Stimulated activated CD4-positive, alpha-beta T cell treated with anti-CD3 and anti-CD28 coated beads, Interleukin-4, amount 100 ng/mL, for 1 hour (primary cell): Measurements from ENCODE around the gene GLIS1.

Experiments used
- DNase-seq: peaks from one replicate; pipeline ENCODE4 v3.0.0-alpha.2; 2020

The GLIS1 gene

DNA sequence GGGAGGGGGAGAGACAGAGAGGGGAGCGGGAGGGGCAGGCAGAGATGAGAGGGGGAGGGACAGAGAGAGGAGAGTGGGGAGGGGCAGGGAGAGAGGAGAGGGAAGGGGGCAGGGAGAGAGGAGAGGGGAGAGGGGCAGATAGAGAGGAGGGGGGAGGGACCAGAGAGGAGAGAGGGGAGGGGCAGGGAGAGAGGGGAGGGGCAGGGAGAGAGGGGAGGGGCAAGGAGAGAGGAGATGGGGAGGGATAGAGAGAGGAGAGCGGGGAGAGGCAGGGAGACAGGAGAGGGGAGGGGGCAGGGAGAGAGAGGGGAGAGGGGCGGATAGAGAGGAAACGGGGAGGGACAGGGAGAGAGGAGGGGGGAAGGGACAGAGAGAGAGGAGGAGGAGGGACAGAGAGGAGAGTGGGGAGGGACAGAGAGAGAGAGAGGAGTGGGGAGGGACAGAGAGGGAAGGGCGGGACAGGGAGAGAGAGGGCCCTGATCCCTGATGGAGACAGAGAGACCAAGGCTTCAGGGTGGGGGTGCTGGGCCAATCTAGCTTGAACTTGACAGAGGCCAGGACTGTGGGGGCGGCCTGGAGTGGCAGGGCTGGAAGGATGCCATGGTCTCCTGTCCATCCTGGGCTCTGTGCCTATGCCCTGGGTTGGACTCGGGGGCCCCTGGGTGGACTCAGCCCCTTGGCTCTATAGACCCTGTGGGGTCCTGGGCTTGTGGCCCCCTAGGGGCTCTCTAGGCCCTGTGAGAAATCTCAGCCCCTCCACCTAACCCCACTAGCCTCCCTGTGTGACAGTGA, 236.1 kb downstream of the GLIS1 start:
- no peak for DNase-seq

DNA sequence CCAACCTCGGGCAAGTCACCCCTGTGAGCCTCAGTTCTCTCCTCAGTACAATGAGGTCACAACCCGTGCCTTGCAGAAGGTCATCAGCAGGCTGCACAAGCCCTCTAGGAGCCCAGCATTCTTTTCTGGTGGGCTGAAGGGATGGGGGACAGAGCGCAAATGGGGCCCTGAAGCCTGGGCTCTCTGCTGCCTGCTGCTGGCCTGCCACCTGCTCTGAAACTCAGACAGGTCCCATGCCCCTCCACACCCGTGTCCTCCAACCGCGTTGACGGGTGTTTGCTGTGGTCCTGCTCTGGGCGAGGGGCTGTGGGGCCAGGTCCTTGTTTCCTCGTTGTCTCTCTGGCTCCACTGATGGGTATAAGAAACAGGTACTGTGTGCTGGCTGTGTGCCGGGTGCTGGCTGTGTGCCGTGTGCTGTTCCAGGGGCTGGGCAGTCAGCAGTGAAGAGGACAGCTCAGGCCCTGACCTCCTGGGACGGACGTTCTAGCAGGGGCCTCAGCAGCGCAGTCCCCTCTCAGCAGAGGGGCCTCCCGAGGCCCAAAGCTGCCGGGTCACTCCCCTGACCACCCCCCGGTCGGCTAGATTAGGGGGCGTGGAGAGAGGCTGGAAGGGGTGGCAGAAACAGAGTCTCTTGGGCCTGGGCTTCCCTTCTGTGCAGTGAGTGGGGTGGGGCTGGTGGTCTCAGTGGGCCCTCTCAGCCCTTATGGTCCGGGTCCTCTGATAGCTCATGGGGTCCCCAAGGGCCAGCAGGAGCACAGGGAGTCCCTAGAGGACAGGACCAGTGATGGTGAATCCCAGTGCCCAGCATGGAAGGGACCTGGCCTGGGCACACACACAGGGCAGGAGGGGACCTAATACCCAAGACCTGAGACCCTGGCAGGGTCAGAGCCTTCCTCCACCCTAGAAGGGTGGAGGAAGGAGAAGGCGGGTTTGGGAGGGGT, 237.6 kb downstream of the GLIS1 start:
- no peak for DNase-seq

DNA sequence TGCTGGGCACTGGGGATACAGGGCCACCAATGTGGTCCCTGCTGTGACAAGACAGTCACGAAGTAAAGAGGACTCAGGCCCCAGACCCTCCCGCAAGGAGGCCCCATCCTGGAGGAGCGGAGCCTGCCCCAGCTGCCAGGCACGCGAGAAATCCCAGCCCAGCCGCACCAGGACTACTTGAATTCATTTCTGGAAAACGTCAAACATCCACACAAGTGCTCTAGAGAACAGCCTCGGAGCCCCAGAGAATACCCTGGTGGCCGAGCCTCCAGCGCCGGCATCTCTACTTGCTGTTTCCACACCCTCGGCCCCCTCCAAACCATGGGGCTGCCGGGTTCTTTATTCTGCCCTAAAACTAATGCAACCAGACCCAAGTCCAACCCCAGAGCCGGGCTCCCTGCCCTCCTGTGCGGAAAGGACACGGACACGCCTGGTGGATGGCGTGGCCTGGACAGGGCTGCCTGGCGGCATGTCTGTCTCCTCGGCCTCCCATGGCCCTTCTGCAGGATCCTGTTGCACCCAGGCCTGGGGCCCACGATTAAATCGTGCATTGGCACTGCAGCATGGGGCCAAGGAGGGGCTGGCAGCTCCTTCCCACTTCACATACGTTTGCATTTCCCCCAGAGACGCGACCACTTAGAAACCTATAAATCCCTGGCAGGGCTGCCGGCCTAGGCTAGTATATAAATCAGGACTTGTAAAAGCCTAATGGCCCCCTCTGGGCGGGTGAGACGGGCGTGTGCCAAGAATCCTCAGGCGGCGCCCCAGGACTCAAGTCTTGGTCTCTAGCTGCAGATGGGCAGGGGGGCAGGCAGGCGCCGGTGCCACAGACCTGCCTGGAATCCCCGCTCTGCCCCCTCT, 238.5 kb downstream of the GLIS1 start:
- DNase-seq: no peak

DNA sequence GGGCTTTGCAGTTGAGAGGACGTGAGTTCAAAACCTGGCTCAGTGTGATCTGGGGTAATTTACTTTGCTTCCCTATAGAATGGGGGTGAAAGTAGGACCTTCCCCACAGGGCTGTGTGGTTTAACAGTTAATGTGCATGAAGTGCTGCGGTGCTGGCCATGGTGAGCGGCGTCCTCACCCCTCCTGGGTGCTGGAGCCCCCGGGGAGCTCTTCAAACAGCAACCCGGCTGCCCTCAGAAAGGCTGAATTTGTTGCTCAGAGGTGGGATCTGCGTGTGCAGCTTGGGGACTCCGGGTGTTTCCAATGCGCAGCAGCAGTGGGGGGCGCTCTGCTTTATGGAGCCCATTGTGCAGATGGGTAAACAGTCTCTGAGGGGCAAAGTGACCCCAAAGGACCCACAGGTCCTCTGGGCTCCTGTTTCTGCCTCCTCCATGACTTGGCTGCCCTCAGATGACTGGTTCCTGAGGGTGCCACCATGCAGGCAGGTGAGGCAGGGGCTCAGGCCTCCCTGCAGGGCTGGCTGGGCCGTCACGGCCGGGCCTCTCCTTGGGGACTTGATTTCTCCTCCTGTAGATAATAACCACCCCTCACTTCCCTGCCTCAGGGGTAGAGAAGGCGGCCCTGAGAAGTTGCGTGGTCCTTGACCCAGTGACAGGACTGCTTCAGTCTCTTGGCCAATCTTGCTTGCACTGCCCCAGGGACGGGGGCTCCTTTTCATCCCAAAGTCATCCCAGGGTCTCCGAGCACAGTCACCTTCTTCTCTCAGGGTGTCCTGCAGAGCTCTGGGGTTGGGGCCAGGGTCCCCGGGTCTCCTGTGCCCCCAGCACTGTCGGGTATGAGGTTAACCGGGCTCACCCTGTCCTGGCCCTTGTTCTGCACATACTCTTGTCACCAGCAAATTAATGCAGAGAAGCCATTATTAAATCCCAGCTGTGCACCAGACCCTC, 239.4 kb downstream of the GLIS1 start:
- no peak for DNase-seq

DNA sequence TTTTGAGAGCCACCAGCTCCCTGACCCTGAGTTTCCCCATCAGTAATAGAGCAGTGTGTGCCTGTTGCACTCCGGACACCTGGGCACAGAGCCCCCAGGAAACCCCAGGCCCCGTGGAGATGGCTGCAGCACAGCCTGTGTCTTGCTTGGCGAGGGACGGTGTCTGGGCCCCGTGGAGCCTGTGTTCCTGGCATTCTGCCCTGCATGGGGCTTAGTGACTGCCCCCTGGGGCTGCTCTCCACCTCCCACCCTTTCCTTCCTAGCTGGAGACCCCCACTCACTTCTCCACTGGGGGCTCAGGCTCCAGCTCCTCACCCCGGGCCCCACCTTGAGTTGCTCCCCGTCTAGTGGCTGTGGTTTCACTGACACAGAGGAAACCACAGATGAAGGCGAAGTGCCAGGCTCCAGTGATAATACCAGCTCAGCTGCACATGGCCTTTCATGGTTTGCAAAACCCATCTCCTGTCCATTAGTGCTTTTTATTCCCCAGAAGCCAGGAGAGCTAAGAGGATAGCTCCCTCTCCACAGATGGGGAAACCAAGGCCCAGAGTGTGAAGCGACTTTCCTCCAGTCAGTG, 240.3 kb downstream of the GLIS1 start:
- no peak for DNase-seq

DNA sequence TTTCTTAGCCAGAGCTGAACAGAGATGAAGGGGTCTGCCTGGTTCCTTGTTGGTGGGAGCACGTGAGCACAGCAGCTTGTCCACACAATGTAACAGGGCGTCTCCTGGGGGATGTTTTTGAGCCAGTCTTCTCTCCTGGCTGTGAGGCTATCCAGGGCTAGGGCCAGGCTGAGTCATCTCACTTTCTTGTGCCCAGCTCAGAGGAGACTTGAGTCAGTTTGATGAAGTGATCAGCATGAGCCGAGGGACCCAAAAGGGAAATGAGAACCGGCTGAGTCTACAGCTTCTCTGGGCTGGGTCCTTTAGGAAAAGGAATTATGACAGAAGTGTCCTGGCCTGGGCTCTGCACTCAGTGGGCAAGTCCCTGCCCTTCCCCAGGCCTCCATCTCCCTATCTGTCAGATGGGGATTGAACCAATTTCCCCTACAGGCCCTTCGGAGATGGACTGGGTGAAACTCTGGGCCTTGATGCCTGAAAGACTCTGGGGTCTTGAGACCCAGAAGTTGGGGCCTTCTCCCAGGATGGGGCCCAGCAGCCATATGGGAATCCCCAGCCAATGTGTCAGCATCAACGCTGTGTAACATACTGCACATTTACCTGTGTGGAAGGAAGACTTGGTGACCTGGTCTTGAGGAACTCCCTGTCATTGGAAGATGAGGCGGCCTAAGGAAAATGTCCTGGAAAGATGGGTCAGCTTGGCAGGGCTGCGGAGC, 243.2 kb downstream of the GLIS1 start:
- DNase-seq: no peak

DNA sequence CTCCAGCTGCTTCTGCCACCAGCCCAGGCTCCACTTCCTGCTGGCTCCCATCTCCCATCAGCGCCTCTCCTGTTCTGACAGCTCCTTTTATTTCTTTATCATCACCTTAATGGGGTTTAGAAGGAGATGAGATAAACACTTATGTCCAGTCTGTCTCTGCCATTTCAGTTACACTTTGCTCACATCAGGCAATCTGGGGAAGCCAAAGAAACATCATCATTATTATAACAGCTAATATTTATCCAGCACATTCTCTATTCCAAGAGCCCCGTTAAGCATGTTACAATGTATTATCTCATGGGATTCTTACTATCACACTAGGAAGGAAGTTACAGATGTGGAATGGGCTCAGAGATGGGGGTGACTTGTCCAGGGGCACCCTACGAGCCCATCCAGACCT, 248.6 kb downstream of the GLIS1 start:
- no peak for DNase-seq

DNA sequence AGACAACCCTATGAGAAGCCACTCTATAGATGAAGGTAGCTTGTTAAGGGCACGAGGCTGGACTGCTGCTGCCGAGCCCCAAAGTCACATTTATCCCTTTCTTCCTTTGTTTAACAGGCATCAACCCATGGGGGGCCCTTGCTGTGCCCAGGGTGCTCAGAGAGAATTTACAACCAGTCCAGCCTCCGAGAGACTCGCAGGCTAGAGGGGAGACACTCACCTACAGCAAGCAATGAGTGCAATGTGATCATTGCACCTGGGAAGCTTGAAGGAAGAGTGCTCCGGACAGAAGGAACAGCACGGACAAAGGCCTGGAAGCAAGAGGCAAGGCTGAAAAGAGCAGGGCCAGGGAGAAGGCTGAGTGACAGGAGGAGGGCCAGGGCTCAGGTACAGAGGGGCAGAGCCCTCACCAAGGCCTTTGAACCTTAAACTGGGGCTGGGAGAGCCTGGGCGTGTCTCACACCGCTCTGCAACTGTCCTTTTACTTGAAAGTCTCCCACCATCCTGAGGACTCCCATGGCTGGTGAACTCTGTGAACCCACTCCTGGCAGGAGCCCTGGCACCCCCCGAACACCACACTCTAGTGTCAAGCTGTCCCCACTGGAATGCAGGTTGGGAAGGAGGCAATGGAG, 252.5 kb downstream of the GLIS1 start:
- DNase-seq: no peak

DNA sequence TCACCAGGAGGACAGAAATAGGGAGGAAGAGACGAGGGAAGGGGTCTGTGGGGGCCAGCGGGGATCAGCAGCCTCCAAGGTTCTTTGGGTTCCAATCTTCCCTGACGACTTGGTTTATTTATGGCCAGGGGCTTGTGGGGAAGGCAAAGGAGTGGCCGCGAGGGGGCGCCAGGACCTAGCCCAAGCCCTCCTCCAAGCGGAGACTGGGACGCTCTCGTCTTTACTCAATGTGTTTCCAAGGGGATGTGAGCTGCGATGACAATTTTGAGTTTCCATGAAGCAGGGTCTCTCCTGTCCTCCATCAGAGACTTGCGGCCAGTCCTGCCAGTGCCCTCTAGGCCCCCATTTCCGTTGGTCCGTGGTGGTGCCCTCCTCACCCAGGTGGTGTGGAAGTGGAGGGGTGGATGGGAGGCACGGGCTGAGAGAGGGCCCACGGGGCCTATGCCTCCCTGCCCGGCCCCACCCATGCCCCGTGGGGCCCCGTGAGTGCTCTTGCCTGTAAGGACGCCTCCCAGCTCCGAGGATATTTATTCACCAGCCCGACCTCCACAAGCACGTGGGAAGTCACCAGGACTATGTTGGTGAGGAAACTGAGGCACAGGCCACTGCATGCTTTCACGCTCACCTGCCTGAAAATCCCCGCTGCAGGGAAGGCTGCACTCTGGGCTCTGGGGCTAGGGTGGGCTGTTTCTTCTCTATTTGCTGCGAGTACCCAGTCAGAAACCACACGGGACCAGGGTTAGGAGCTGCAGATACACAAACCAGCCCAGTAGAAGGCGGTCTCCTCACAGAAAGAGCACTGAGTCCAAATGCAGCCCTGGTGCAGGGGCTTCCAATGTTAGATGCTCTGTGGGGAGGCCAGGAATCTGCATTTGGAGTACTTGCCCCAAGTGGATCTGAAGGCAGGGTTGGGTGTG, 253.2 kb downstream of the GLIS1 start:
- peak; percentile 64 for DNase-seq

DNA sequence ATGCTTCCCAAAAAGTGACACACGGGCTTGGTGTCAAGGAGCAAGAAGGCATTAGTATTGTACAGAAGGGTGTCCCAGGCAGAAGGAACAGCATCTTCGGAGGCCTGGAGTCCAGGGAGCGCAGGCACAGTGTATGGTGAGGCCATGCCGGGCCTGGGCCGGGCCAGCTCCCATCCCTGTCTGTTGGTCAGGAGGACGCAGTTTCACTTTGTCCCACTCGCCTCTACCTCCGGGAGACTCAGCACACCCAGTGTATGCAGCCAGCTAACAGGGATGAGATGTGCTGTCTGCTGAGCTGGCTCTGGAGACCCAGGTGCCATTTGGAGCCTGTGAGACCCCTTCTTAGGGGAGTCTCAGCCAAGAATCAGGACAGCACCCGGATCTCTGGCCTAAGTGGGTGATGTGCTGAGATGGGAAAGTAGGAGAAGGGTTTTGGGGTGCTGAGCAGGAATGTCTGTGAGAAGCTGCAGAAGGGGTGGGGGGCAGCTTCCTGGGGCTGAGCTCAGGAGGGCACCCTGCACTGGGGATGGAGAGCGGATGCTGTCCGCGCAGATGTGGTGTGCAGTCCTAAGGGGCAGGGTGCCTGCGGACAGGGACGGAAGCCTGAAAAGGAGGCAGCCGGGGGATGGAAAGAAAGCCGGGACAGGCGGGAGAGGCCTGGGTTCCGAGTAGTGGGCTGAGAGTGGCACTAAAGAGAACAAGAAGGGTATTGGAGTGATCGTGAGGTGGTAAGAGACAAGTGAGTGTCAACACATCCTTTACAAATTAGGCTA, 254.1 kb downstream of the GLIS1 start:
- DNase-seq: no peak

DNA sequence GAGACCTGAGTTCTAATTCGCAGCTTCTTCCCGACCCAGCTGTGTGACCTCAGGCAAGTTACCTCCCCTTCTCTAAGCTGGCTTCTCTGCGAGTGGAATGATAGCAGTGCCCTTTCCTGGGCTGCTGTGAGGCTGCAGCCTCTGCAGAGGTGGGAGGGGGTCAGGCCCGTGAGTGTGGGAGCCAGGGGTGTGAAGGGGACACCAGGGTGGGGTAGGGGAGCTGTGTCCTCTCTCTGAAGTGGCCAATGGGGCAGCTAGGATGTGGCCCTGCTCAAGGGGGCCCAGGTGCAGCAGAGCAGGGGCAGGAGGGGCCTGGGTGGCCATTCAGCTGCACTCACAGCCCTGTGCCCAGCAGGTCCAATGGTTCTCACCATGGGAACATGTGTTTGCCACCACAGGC, 255.3 kb downstream of the GLIS1 start:
- DNase-seq: no peak

DNA sequence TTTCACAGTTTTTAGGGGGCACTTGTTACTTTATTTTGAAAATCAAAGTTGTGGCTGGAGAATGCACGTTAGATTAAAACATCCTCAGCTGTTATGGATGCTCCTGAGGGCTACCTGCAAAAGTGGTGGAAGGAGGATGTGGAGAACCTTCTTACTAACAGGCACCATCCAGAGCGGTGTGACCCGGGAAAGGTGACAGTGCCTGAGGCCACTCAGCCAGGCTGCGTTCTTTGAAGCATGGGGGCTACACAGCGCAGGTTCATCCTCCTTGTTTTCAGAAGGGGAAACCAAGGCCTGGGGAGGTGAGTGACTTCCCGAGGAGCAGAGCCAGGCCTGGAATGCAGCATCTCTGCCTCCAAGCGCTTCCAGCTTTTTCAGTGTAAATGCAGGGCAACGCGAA, 255.8 kb downstream of the GLIS1 start:
- no peak for DNase-seq

DNA sequence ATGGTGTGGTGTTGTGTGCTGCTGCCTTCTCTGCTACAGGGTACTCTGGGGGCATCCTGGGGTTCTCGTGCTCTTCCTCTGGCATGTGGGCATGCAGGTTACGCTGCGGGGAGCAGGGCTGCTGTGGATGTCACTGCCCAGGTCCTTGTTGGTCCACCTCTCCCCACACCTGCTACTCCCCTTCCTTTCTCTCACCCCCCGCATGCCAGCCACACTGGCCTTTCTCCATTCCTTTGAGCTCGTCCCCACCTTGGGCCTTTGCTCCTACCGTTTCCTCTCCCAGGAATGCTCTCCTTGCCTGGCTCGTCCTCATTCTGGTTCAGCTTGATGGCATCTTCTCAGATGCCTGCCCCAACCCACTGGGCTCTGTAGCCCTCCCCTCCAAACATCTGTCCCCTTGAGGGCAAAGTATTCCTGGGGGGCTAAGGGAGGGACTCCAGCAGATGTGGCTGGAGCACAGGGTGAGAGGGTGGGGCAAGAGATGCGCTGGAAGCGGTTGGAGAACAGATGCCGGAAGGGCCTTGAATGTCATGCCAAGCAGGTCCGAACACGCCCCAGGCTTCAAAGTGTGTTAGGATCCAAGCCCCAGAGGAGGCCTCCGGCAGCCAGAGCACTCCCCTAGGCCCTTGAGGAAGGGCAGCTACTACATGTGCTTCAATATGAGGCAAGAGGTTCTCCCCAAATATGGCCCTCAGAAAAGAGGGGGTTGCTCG, 256.4 kb downstream of the GLIS1 start:
- DNase-seq: no peak

DNA sequence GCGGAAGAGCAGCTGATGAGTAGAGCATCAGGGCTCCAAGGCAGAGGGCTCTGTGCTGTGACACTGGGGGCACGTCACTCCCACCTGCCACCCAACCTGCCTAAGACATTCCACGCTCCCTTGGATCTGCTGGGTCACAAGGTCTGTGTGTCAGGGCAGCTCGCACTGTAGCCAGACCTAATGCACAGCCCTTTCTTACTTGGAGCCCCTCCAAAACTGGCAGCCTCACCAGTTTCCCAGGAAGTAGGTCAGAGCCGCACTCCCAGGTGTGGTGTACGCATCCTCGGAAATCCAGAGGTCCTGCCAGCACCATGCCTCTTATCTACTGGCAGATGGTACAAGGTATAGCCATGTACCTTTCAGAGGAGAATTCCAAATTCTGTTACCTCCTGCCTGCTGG, 257.5 kb downstream of the GLIS1 start:
- DNase-seq: no peak

DNA sequence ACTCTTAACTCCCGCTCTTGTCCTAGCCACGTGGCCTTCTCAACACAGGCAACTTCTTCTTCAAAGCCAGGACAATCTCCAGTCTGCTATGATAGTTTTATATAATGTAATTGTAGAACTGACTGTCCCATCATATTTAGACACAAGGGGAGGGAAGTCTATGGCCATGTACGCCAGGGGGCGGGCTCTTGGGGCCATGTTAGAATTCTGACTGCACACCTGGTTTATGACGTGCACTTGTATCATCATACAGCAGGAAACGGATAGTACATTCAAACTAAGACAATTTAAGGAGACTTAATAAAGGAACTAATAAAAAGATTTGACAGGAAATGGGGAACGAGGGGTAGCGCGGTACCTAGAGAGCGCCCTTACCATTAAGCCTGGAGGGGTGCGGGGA, 258.3 kb downstream of the GLIS1 start:
- no peak for DNase-seq

DNA sequence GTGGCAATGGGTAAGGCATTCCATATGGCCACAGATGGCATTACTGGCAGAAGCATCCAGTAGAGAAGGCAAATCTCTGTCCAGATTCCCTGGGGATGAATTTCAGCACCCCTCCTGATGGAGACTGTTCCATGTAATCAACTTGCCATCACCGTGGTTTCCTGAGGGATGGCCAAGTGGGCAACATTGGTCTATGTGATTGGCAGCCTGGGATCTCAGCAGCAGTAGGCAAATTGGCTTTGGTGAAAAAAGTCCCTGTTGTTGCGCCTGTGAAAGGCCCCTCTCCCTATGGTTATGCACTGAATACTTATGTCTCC, 260.5 kb downstream of the GLIS1 start:
- no peak for DNase-seq

DNA sequence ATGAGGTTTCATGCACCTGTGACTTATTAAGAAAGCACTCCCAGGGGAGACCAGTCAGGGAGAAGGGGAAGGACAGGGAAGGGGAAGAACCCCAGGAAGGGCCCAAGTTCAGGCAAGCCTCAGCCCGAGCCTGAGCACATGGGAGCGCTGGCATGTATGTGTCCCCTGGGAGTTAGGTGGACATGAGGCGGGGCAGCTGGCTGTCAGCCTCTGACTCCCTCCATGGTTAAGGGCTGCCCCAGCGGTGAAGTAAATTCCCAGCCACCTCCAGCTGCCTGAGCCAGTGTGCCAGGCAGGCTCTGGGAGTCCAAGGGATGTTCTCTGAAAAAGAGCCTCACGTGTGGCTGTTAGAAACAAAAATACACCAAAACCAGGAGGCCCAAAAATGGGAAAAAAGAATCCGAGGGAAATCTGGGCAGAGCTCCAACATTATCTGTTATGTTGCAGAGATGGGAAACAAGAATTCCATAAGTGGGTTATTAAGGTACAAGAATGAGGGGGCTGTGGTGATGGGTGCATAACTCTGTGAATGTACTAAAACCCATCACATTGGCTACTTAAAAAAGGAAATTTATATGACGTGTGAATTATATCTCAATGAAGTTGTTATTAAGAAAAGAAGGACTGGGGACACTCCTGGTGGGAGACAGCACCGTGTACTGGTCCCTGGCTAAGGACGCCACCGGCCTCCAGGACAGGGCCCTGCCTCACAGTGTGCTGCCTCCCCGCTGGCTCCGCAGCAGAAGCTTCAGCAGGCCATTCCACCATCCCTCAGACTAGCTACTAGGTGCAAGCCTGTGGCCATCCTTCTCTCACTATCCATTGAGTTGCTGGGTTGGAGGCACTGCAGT, 261.1 kb downstream of the GLIS1 start:
- DNase-seq: no peak
